Measurements from ENCODE around the gene NPHS2. TPM values are rescaled to one million over a fixed set of nuclear protein-coding genes. Genes with fewer than 3 reads are reported as not detected.

The NPHS2 gene
- total RNA-seq, 6 donors from 2014 or later: not detected

GRCh38 chr1:179588425-179589024 lies 12.8 kb upstream of the NPHS2 start:
- TF ChIP-seq EP300 (IDR thresholded peaks at IDR 0.05) (no peak), CTCF (IDR thresholded peaks at IDR 0.05) (no peak), POLR2A (IDR thresholded peaks at IDR 0.05) (no peak), POLR2AphosphoS5 (IDR thresholded peaks at IDR 0.05) (no peak)
- no peaks in the 10 kb centered on the region for H3K9me3 ChIP-seq
- H3K36me3 ChIP-seq: no peaks in the 10 kb centered on the region
- H3K4me3 ChIP-seq: no peak overlapping the region
- peaks cover 0 to 19% (median 12%) of the 10 kb centered on the region in 4 donors for H3K4me1 ChIP-seq
- no peak overlapping the region for H3K27ac ChIP-seq
- peak in 1 of 2 donors; percentile 3 for ATAC-seq (ENCODE audit: low FRiP score in 2 of 2)
- H3K27me3 ChIP-seq: peaks cover 0 to 14% (median 6%) of the 10 kb centered on the region in 4 donors
- WGBS, 2 donors: 92 to 93% methylated on average over 15 to 18 of the region's 18 CpGs
- peak in 1 of 2 donors; percentile 60 for DNase-seq

- Histone ChIP-seq H3K4me1 (peaks cover 0 to 19% (median 12%) of the 10 kb centered on the region in 4 donors), H3K27me3 (peaks cover 0 to 14% (median 6%) of the 10 kb centered on the region in 4 donors), H3K4me3 (no peak overlapping the region), H3K9me3 (no peaks in the 10 kb centered on the region), H3K36me3 (no peaks in the 10 kb centered on the region), H3K27ac (no peak overlapping the region)
- TF ChIP-seq EP300 (IDR thresholded peaks at IDR 0.05) (no peak), CTCF (IDR thresholded peaks at IDR 0.05) (no peak), POLR2A (IDR thresholded peaks at IDR 0.05) (no peak), POLR2AphosphoS5 (IDR thresholded peaks at IDR 0.05) (no peak)
- no peak for ATAC-seq (ENCODE audit: low FRiP score in 2 of 2)
- no peak for DNase-seq
- 84 to 90% methylated on average over 6 of the region's 6 CpGs for WGBS, 2 donors
Measured at GRCh38 chr1:179587336-179587735, 11.6 kb upstream of the NPHS2 start.

- no peaks in the 10 kb centered on the region for H3K9me3 ChIP-seq
- peaks cover 0 to 10% (median 5%) of the 10 kb centered on the region in 4 donors for H3K4me1 ChIP-seq
- ATAC-seq (ENCODE audit: low FRiP score in 2 of 2) (peak; percentile 64 to 88), DNase-seq (peak; percentile 45 to 91)
- no peaks in the 10 kb centered on the region for H3K36me3 ChIP-seq
- H3K4me3 ChIP-seq: peak overlapping the region in 3 of 4 donors; percentile 23 to 41 (median 37)
- peaks cover 0 to 5% (median 2%) of the 10 kb centered on the region in 4 donors for H3K27me3 ChIP-seq
- H3K27ac ChIP-seq: peak overlapping the region in 3 of 4 donors; percentile 31 to 72 (median 64)
- TF ChIP-seq CTCF (IDR thresholded peaks at IDR 0.05): peak in 4 of 6 experiments; percentile 35 to 67 (median 38)
- no peak for TF ChIP-seq EP300 (IDR thresholded peaks at IDR 0.05)
- TF ChIP-seq POLR2A (IDR thresholded peaks at IDR 0.05): no peak
- TF ChIP-seq POLR2AphosphoS5 (IDR thresholded peaks at IDR 0.05): no peak
- 3 to 13% methylated on average over 32 to 35 of the region's 60 CpGs for WGBS, 2 donors
Measured at GRCh38 chr1:179586107-179586823, 10.5 kb upstream of the NPHS2 start.

GRCh38 chr1:179583771-179584320 lies 8.1 kb upstream of the NPHS2 start:
- WGBS, 2 donors: 81 to 83% methylated on average over 5 of the region's 5 CpGs
- peaks cover 0 to 5% (median 2%) of the 10 kb centered on the region in 4 donors for H3K27me3 ChIP-seq
- no peaks in the 10 kb centered on the region for H3K36me3 ChIP-seq
- DNase-seq (no peak), ATAC-seq (ENCODE audit: low FRiP score in 2 of 2) (no peak)
- peaks cover 0 to 9% (median 5%) of the 10 kb centered on the region in 4 donors for H3K4me1 ChIP-seq
- H3K9me3 ChIP-seq: no peaks in the 10 kb centered on the region
- no peak overlapping the region for H3K4me3 ChIP-seq
- TF ChIP-seq POLR2AphosphoS5 (IDR thresholded peaks at IDR 0.05): no peak
- TF ChIP-seq EP300 (IDR thresholded peaks at IDR 0.05): no peak
- no peak overlapping the region for H3K27ac ChIP-seq

GRCh38 chr1:179576509-179576908 lies 761 bp upstream of the NPHS2 start:
- H3K27ac ChIP-seq: no peak overlapping the region
- DNase-seq: no peak
- H3K4me3 ChIP-seq: no peak overlapping the region
- TF ChIP-seq EP300 (IDR thresholded peaks at IDR 0.05) (no peak), POLR2A (IDR thresholded peaks at IDR 0.05) (no peak), POLR2AphosphoS5 (IDR thresholded peaks at IDR 0.05) (no peak)
- ATAC-seq (ENCODE audit: low FRiP score in 2 of 2): no peak
- H3K9me3 ChIP-seq: no peaks in the 10 kb centered on the region
- H3K27me3 ChIP-seq: peaks cover 0 to 13% (median 6%) of the 10 kb centered on the region in 4 donors
- H3K36me3 ChIP-seq: no peaks in the 10 kb centered on the region
- 24 to 35% methylated on average over 5 of the region's 5 CpGs for WGBS, 2 donors
- H3K4me1 ChIP-seq: peaks cover 0 to 8% (median 2%) of the 10 kb centered on the region in 4 donors

All from upper lobe of left lung (tissue), 6 donors.